NT2/D1 (cell line): ENCODE results near the gene ABCA1.

Experiments
- YY1 ChIP-seq: IDR thresholded peaks from 2 replicates; pipeline ENCODE4 v1.6.1; 2011; ENCODE audit not compliant: insufficient read length, insufficient read depth
- ZNF274 ChIP-seq: IDR thresholded peaks from 2 replicates; pipeline ENCODE4 v1.6.1; 2011; ENCODE audit warnings: mild to moderate bottlenecking, low read depth, low read length

DNA sequence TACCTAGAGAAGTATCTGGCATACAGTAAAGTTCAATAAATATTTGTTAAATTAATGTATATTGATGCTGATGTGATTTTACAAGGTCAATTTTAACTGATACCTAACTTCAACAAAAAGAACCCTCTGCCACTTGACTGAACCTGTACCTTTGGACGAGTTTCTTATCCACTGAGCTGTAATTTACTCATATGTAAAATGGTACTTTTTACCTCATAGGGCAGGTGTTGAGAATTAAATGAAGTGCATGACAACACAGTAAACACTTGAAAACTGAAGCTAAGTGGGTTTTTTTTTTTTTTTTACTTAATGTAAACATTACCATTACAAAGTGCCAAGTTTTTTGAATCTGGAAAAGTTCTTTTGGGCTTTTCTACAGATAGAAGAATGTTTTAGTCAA lies 148.6 kb downstream of the ABCA1 start:
- TF ChIP-seq ZNF274, result no peak
- TF ChIP-seq YY1, result no peak
